Peyer's patch (tissue), 4 donors: ENCODE results near the gene HMGB2.

ENCODE experiments used
- CTCF ChIP-seq, 6 experiments: fragments of 450-650 bp in 4 of 6; fragments of 200-600 bp in 2 of 6; sonication (generic) in 1 of 6; IDR thresholded peaks; one replicate each; pipeline ENCODE4 v1.5.1; 2017 to 2019; ENCODE audit warnings: antibody characterized with exemption in 6 of 6, mild to moderate bottlenecking in 3 of 6, moderate library complexity in 1 of 6
- POLR2A ChIP-seq, 2 donors: fragments of 450-650 bp; IDR thresholded peaks; one replicate each; pipeline ENCODE4 v1.5.1; 2017; ENCODE audit warnings: antibody characterized with exemption in 2 of 2, mild to moderate bottlenecking in 2 of 2, moderate library complexity in 2 of 2

- TF ChIP-seq POLR2A (IDR thresholded peaks at IDR 0.05) (no peak), CTCF (IDR thresholded peaks at IDR 0.05) (no peak)
Observed at GRCh38 chr4:173343832-173344397, 9.8 kb upstream of the HMGB2 start.
